ENCODE data around the gene ZRANB2. TPM values are rescaled to one million over a fixed set of nuclear protein-coding genes. Genes with fewer than 3 reads are reported as not detected.

Gene ZRANB2
- total and polyA plus RNA-seq, 2 donors (not counting 1 experiment from before 2014, with no cell fraction given) = 46.9 to 160 TPM

DNA sequence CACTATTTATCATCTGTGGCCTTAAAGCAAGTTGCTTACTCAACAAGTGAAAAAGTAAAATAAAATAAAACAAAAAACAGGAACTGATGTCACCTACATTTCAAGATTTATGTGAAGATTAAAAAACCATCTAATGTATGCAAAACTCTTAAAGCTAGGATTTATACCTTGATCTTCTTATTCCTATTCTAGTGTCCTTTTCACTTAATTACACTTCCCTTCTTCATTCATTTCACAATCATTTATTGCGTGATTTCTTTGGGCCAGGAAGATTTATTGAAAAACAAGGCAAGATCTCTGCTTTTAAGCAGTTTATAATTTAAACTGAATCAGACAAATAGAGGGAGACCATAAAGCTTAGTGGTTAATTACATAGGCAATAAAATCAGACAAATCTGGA is 51.9 kb downstream of the ZRANB2 start:
- ChIA-PET POLR2A (no interaction called here), CTCF (no interaction called here)
- intact Hi-C loops (cut with micrococcal nuclease) = no loop called here
- Histone ChIP-seq H3K9me3 (ENCODE audit: control extremely low read depth in 1 of 3, control insufficient read depth in 2 of 3, insufficient read depth in 1 of 3, low read length in 2 of 3) (no peaks in the 10 kb centered on the region), H3K9ac (ENCODE audit: low read length) (no peak overlapping the region), H3K27ac (ENCODE audit: low read length in 2 of 2) (no peak overlapping the region), H3K4me3 (ENCODE audit: control extremely low read depth in 1 of 5, extremely low read depth in 1 of 5, insufficient read depth in 1 of 5, low read depth in 2 of 5, low read length in 4 of 5) (no peak overlapping the region), H4K20me1 (ENCODE audit: control insufficient read depth, insufficient read depth, low read length, poor library complexity, severe bottlenecking) (no peaks in the 10 kb centered on the region), H3K4me1 (ENCODE audit: control insufficient read depth in 2 of 2, insufficient read depth in 2 of 2, low read length in 2 of 2) (no peaks in the 10 kb centered on the region), H2AFZ (ENCODE audit: insufficient read depth, low read depth, low read length, poor library complexity, severe bottlenecking) (no peak overlapping the region), H3K36me3 (replicated peaks in 1 of 2; ENCODE audit: control extremely low read depth in 1 of 2, control insufficient read depth in 1 of 2, extremely low read depth in 1 of 2, insufficient read depth in 2 of 2, low read length in 1 of 2) (no peaks in the 10 kb centered on the region), H3K79me2 (ENCODE audit: control insufficient read depth, insufficient read depth, low read length) (no peaks in the 10 kb centered on the region), H3K27me3 (replicated peaks in 1 of 4; ENCODE audit: control extremely low read depth in 1 of 4, control insufficient read depth in 3 of 4, insufficient read depth in 4 of 4, low read length in 3 of 4) (peaks cover 0 to 10% (median 3%) of the 10 kb centered on the region in 4 experiments), H3K4me2 (replicated peaks; ENCODE audit: low read depth, low read length, poor library complexity, severe bottlenecking) (no peak overlapping the region)
- no peak for TF ChIP-seq EZH2 (IDR thresholded peaks at IDR 0.05; ENCODE audit: borderline replicate concordance, insufficient read depth, low read depth, low read length, poor library complexity, severe bottlenecking)
- TF ChIP-seq, protein P1, sequence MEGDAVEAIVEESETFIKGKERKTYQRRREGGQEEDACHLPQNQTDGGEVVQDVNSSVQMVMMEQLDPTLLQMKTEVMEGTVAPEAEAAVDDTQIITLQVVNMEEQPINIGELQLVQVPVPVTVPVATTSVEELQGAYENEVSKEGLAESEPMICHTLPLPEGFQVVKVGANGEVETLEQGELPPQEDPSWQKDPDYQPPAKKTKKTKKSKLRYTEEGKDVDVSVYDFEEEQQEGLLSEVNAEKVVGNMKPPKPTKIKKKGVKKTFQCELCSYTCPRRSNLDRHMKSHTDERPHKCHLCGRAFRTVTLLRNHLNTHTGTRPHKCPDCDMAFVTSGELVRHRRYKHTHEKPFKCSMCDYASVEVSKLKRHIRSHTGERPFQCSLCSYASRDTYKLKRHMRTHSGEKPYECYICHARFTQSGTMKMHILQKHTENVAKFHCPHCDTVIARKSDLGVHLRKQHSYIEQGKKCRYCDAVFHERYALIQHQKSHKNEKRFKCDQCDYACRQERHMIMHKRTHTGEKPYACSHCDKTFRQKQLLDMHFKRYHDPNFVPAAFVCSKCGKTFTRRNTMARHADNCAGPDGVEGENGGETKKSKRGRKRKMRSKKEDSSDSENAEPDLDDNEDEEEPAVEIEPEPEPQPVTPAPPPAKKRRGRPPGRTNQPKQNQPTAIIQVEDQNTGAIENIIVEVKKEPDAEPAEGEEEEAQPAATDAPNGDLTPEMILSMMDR (IDR thresholded peaks at IDR 0.05) = no peak
- no CpG with 5 or more reads among the region's 1 CpG for WGBS (ENCODE audit: insufficient coverage)
- DNase-seq (no peak), ATAC-seq (ENCODE audit: low read depth) (no peak)
- Mint-ChIP-seq H3K9me3 (ENCODE audit: insufficient read depth) (no peaks in the 10 kb centered on the region), H3K4me3 (no peak overlapping the region), H3K27ac (no peak overlapping the region), H3K27me3 (peaks cover 19% of the 10 kb centered on the region), H3K4me1 (no peaks in the 10 kb centered on the region)

- no peak overlapping the region for H3K4me2 ChIP-seq (replicated peaks; ENCODE audit: low read depth, low read length, poor library complexity, severe bottlenecking)
- ChIA-PET CTCF (no interaction called here), POLR2A (no interaction called here)
- H3K27ac ChIP-seq (ENCODE audit: low read length in 2 of 2) = no peak overlapping the region
- no peaks in the 10 kb centered on the region for H3K4me1 ChIP-seq (ENCODE audit: control insufficient read depth in 2 of 2, insufficient read depth in 2 of 2, low read length in 2 of 2)
- TF ChIP-seq EZH2 (IDR thresholded peaks at IDR 0.05; ENCODE audit: borderline replicate concordance, insufficient read depth, low read depth, low read length, poor library complexity, severe bottlenecking) = no peak
- TF ChIP-seq, protein P1 (IDR thresholded peaks at IDR 0.05) = no peak
- H3K9ac ChIP-seq (ENCODE audit: low read length) = no peak overlapping the region
- Mint-ChIP-seq H3K4me3 (no peak overlapping the region), H3K27ac (no peak overlapping the region), H3K9me3 (ENCODE audit: insufficient read depth) (no peaks in the 10 kb centered on the region), H3K4me1 (no peaks in the 10 kb centered on the region), H3K27me3 (peaks cover 13% of the 10 kb centered on the region)
- H3K9me3 ChIP-seq (ENCODE audit: control extremely low read depth in 1 of 3, control insufficient read depth in 2 of 3, insufficient read depth in 1 of 3, low read length in 2 of 3) = no peaks in the 10 kb centered on the region
- no peak overlapping the region for H3K4me3 ChIP-seq (ENCODE audit: control extremely low read depth in 1 of 5, extremely low read depth in 1 of 5, insufficient read depth in 1 of 5, low read depth in 2 of 5, low read length in 4 of 5)
- WGBS (ENCODE audit: insufficient coverage) = 93% methylated on average over 7 of the region's 7 CpGs
- no peak overlapping the region for H2AFZ ChIP-seq (ENCODE audit: insufficient read depth, low read depth, low read length, poor library complexity, severe bottlenecking)
- no peak for DNase-seq
- intact Hi-C loops (cut with micrococcal nuclease) = no loop called here
- H3K79me2 ChIP-seq (ENCODE audit: control insufficient read depth, insufficient read depth, low read length) = no peaks in the 10 kb centered on the region
- no peaks in the 10 kb centered on the region for H3K36me3 ChIP-seq (replicated peaks in 1 of 2; ENCODE audit: control extremely low read depth in 1 of 2, control insufficient read depth in 1 of 2, extremely low read depth in 1 of 2, insufficient read depth in 2 of 2, low read length in 1 of 2)
- peaks cover 0 to 6% (median 1%) of the 10 kb centered on the region in 4 experiments for H3K27me3 ChIP-seq (replicated peaks in 1 of 4; ENCODE audit: control extremely low read depth in 1 of 4, control insufficient read depth in 3 of 4, insufficient read depth in 4 of 4, low read length in 3 of 4)
- H4K20me1 ChIP-seq (ENCODE audit: control insufficient read depth, insufficient read depth, low read length, poor library complexity, severe bottlenecking) = no peaks in the 10 kb centered on the region
- no peak for ATAC-seq (ENCODE audit: low read depth)
These were observed 52.8 kb downstream of the ZRANB2 start for GRCh38 chr1:71027991-71028390.

All from B cell (primary cell).